Gastroesophageal sphincter (tissue), 4 donors: ENCODE data around the gene SPATA7. TPM values are rescaled to one million over a fixed set of nuclear protein-coding genes. Genes with fewer than 3 reads are reported as not detected.

ENCODE experiments used
- ATAC-seq: fragments of 150-250 bp; one replicate; pipeline ENCODE4 v1.9.1; 2016; ENCODE audit warnings: mild to moderate bottlenecking, moderate library complexity
- H3K27ac ChIP-seq, 4 donors: fragments of 200-600 bp; sonication (generic) in 3 of 4; 1 replicate in 3 of 4; 2 replicates in 1 of 4; pipeline ENCODE4 v1.5.1; 2016 to 2019
- H3K27me3 ChIP-seq: fragments of 200-600 bp; sonication (generic); one replicate; pipeline ENCODE4 v1.5.1; 2019
- H3K36me3 ChIP-seq, 2 donors: fragments of 200-600 bp; sonication (generic); one replicate each; pipeline ENCODE4 v1.5.1; 2019; ENCODE audit warnings: control low read depth in 1 of 2
- H3K4me1 ChIP-seq, 3 donors: fragments of 200-600 bp; sonication (generic); 1 replicate in 2 of 3; 2 replicates in 1 of 3; pipeline ENCODE4 v1.5.1; 2016 to 2019; ENCODE audit warnings: control low read depth in 2 of 3
- H3K4me3 ChIP-seq, 2 donors: fragments of 200-600 bp; sonication (generic); one replicate each; pipeline ENCODE4 v1.5.1; 2019; ENCODE audit warnings: mild to moderate bottlenecking in 1 of 2, moderate library complexity in 1 of 2
- H3K9me3 ChIP-seq, 3 donors: fragments of 200-600 bp; sonication (generic); one replicate each; pipeline ENCODE4 v1.5.1; 2017 to 2019; ENCODE audit warnings: control low read depth in 2 of 3
- EP300 ChIP-seq: sonication (generic); formaldehyde crosslinking; IDR thresholded peaks from one replicate; pipeline ENCODE4 v1.6.1; 2017; ENCODE audit warnings: antibody characterized with exemption, mild to moderate bottlenecking
- POLR2A ChIP-seq, 2 donors: fragments of 450-650 bp; IDR thresholded peaks; one replicate each; pipeline ENCODE4 v1.6.1; 2017; ENCODE audit warnings: antibody characterized with exemption in 2 of 2, mild to moderate bottlenecking in 2 of 2, moderate library complexity in 1 of 2
- POLR2AphosphoS5 ChIP-seq: sonication (generic); formaldehyde crosslinking; IDR thresholded peaks from one replicate; pipeline ENCODE4 v1.6.1; 2017; ENCODE audit warnings: antibody characterized with exemption
- WGBS, 2 donors: methylation state at CpG; one replicate each; pipeline ENCODE4 v1.1.5; 2018; ENCODE audit warnings: low coverage in 1 of 2; 5-methylcytosine and 5-hydroxymethylcytosine counted together
- total RNA-seq, 4 donors: library from RNA; depleted of rRNA; stranded (reverse); fragments of >200 nt; gene quantifications; one replicate each; pipeline ENCODE4 v1.1.0, GENCODE V29; 2016
- TF ChIP-seq, protein P1 (sequence below), 4 experiments: fragments of 200-600 bp in 2 of 4; fragments of 450-650 bp in 2 of 4; sonication (generic) in 1 of 4; IDR thresholded peaks; one replicate each; pipeline ENCODE4 v1.5.1; 2017 to 2019; ENCODE audit warnings: antibody characterized with exemption in 4 of 4, mild to moderate bottlenecking in 2 of 4, moderate library complexity in 2 of 4

The SPATA7 gene
- total RNA-seq, 4 donors from 2014 or later: 20.9 to 30.0 (median 24.0) TPM

DNA sequence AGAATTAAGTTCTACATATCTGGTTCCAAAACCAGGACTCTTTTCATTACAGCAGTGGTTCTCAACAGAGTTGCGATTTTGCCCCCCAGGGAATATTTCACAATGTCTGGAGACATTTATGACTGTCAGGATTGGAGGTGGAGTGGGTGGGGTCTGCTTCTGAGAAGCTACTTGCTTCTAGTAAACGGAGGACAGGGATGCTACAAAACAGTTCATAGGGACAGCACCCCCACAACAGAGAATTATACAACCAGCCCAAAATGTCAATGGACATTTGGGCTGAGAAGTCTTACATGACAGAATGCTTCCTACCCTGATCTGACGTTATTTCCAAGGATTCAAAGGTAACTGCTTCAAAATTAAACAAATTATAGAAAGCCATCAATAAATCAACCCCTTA, 739 bp upstream of the SPATA7 start:
- H3K27ac ChIP-seq: peak overlapping the region; percentile 73 to 91 (median 85)
- peaks cover 0 to 20% (median 6%) of the 10 kb centered on the region in 3 donors for H3K4me1 ChIP-seq
- no peaks in the 10 kb centered on the region for H3K27me3 ChIP-seq
- TF ChIP-seq POLR2A (IDR thresholded peaks at IDR 0.05) (no peak), POLR2AphosphoS5 (no peak), EP300 (no peak)
- TF ChIP-seq, protein P1, sequence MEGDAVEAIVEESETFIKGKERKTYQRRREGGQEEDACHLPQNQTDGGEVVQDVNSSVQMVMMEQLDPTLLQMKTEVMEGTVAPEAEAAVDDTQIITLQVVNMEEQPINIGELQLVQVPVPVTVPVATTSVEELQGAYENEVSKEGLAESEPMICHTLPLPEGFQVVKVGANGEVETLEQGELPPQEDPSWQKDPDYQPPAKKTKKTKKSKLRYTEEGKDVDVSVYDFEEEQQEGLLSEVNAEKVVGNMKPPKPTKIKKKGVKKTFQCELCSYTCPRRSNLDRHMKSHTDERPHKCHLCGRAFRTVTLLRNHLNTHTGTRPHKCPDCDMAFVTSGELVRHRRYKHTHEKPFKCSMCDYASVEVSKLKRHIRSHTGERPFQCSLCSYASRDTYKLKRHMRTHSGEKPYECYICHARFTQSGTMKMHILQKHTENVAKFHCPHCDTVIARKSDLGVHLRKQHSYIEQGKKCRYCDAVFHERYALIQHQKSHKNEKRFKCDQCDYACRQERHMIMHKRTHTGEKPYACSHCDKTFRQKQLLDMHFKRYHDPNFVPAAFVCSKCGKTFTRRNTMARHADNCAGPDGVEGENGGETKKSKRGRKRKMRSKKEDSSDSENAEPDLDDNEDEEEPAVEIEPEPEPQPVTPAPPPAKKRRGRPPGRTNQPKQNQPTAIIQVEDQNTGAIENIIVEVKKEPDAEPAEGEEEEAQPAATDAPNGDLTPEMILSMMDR (IDR thresholded peaks at IDR 0.05): no peak
- no peaks in the 10 kb centered on the region for H3K9me3 ChIP-seq
- H3K4me3 ChIP-seq: peak overlapping the region; percentile 88 to 94
- peak; percentile 30 for ATAC-seq
- H3K36me3 ChIP-seq: no peaks in the 10 kb centered on the region
- WGBS, 2 donors: 13 to 30% methylated on average over 2 to 3 of the region's 3 CpGs

DNA sequence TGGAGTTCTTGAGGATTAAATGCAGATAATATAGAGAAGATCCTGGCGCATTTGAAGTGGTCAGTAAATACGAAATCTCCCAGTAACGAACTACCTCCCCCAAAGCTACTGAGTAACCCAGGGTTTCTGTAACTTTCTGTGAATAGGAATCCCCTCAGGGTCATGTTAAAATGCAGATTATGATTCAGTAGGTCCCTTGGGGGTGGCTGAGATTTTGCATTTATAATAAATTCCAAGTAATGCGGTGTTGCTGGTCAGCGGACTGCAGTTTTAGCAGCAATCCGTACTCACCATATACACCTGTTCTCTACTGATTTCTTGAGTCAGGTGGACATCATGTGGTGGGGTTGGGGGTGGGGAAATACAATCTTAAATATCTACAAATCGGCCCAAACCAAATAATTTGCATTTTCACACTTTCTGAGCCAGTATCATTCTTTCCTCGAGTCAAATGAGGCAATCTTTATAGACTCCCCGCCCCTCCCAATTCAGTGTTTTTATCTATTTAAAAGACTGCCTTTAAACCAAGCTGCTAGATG, 868 bp downstream of the SPATA7 start:
- peak overlapping the region; percentile 88 to 94 for H3K4me3 ChIP-seq
- no peak for ATAC-seq
- no peaks in the 10 kb centered on the region for H3K9me3 ChIP-seq
- H3K4me1 ChIP-seq: peaks cover 0 to 20% (median 6%) of the 10 kb centered on the region in 3 donors
- WGBS, 2 donors: 33 to 40% methylated on average over 7 to 9 of the region's 9 CpGs
- no peak for TF ChIP-seq POLR2AphosphoS5
- H3K27me3 ChIP-seq: no peaks in the 10 kb centered on the region
- peaks cover 0 to 1% of the 10 kb centered on the region in 2 donors for H3K36me3 ChIP-seq
- H3K27ac ChIP-seq: peak overlapping the region in 3 of 4 donors; percentile 84 to 91 (median 86)

DNA sequence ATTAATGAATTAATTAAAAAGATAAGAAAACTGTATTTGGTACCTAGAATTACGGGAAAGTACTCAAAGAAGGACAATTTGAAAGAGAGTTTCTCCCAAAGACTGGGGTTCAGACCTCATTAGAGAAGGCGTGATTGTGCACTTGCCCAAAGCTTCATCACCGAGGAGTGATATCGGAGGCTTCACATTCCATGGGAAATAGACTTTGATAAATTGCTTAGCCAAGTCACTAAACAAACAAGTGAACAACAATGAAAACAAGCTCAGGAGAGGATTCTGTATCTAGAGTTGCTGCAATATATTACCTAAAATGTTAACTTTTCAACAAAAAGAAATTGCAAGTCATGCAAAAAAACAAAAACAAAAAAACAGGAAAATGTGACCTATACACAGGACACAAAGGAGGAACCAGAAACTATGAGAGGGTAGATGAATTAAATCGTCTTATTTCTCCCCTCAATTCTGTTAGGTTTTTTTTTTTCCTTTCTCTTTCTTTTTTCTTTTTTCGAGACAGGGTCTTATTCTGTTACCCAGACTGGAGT, 3.4 kb downstream of the SPATA7 start:
- TF ChIP-seq, protein P1 (IDR thresholded peaks at IDR 0.05): no peak
- TF ChIP-seq POLR2AphosphoS5 (no peak), EP300 (no peak), POLR2A (IDR thresholded peaks at IDR 0.05) (no peak)
- no peak for ATAC-seq
- Histone ChIP-seq H3K27me3 (no peaks in the 10 kb centered on the region), H3K4me3 (no peak overlapping the region), H3K27ac (no peak overlapping the region), H3K9me3 (no peaks in the 10 kb centered on the region), H3K4me1 (peaks cover 0 to 20% (median 6%) of the 10 kb centered on the region in 3 donors), H3K36me3 (peaks cover 0 to 26% of the 10 kb centered on the region in 2 donors)
- WGBS, 2 donors: 88 to 93% methylated on average over 6 of the region's 6 CpGs

DNA sequence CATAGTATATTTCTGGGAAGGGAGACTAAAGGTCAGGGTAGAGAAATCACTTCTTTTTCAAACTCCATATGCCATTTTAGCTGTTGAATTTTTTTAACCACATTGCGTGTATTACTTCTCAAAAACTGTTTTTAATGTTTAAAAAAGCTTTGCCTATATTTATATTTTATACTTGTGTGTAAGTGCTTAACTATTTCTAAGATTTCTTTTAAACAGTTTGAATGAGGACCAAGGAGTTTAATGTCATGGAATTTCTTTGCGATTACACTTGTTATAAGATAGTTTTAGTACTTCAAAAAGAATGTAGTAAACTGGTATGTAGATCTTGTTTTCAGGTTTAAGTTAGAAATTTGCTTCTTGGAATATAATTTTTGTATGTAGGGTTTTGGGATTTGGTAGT, 7.2 kb downstream of the SPATA7 start:
- no peaks in the 10 kb centered on the region for H3K27me3 ChIP-seq
- H3K4me3 ChIP-seq: no peak overlapping the region
- ATAC-seq: no peak
- no peaks in the 10 kb centered on the region for H3K4me1 ChIP-seq
- TF ChIP-seq POLR2AphosphoS5: no peak
- TF ChIP-seq EP300: no peak
- TF ChIP-seq, protein P1 (IDR thresholded peaks at IDR 0.05): no peak
- WGBS, 2 donors: 98 to 100% methylated on average over 2 of the region's 2 CpGs
- peaks cover 0 to 51% of the 10 kb centered on the region in 2 donors for H3K36me3 ChIP-seq
- H3K27ac ChIP-seq: no peak overlapping the region
- no peaks in the 10 kb centered on the region for H3K9me3 ChIP-seq

DNA sequence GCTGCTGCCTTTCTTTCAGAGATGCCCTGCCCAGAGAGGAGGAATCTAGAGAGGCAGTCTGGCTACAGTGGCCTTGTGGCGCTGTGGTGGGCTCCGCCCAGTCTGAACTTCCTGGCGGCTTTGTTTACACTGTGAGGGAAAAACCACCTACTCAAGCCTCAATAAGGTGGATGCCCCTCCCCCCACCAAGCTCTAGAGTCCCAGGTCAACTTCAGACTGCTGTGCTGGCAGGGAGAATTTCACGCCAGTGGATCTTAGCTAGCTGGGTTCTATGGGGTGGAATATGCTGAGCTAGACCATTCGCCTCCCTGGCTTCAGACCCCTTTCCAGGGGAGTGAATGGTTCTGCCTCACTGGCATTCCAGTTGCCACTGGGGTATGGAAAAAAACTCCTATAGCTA, 25.6 kb downstream of the SPATA7 start:
- Histone ChIP-seq H3K4me3 (no peak overlapping the region), H3K9me3 (peaks cover 0 to 42% (median 0%) of the 10 kb centered on the region in 3 donors), H3K4me1 (no peaks in the 10 kb centered on the region), H3K27ac (no peak overlapping the region), H3K27me3 (no peaks in the 10 kb centered on the region), H3K36me3 (peaks cover 0 to 53% of the 10 kb centered on the region in 2 donors)
- WGBS, 2 donors: 100% methylated on average over 2 of the region's 5 CpGs; no CpG with 5 or more reads in 1 of the 2 donors
- ATAC-seq: no peak
- TF ChIP-seq EP300 (no peak), POLR2AphosphoS5 (no peak), POLR2A (IDR thresholded peaks at IDR 0.05) (no peak)
- TF ChIP-seq, protein P1 (IDR thresholded peaks at IDR 0.05): no peak
